Measurements from ENCODE around the gene DYNC2I2.

Gene DYNC2I2

DNA sequence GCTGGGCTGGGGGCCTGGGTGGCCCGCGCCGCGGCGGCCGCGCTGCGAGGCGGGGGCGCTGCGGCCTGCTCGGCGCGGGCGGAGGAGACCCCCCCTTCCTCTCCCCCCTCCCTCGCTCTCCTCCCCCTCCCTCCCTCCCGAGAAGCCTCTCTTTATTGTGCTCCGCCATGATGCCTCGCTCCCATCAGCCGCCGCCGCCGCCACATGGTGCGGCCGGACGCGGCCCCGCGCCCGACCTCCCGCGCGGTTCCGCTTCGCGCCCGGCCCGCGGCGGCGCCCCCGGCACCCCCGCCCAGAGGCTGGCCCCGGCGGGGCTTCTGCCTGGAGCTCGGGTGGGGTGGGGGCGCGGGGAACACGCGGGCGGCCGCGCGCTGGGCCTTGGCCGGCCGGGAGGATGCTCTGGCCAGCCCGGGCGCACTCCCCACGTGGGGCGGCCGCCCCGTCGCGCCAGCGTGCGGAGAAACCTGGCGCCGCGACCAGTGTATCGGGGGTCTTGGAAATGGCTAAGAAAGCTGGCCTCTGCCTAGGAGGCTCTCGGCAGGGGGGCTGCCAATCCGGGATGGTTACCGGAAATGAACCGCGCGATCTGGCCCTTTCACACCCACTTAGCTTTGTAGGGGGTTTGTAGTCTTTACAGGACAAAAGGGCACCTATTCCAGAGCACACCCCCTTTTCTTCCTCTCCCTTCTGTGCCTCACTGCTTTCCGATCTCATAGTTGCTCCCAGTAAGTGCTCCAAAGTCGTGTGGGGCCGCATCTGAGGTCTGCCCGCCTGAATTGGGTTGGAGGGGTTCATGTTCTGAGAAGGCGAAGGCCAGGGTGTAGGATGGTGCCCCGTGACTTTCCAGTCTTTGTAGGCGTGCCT is 33.4 kb upstream of the DYNC2I2 start:
- TF ChIP-seq, protein P1, sequence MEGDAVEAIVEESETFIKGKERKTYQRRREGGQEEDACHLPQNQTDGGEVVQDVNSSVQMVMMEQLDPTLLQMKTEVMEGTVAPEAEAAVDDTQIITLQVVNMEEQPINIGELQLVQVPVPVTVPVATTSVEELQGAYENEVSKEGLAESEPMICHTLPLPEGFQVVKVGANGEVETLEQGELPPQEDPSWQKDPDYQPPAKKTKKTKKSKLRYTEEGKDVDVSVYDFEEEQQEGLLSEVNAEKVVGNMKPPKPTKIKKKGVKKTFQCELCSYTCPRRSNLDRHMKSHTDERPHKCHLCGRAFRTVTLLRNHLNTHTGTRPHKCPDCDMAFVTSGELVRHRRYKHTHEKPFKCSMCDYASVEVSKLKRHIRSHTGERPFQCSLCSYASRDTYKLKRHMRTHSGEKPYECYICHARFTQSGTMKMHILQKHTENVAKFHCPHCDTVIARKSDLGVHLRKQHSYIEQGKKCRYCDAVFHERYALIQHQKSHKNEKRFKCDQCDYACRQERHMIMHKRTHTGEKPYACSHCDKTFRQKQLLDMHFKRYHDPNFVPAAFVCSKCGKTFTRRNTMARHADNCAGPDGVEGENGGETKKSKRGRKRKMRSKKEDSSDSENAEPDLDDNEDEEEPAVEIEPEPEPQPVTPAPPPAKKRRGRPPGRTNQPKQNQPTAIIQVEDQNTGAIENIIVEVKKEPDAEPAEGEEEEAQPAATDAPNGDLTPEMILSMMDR (IDR thresholded peaks at IDR 0.05; ENCODE audit: low read length, missing control alignments) = no peak
- peak; percentile 51 for DNase-seq (ENCODE audit: low read depth)
- H3K4me3 ChIP-seq (replicated peaks; ENCODE audit: low read depth, low read length) = peak overlapping the region; percentile 93

DNA sequence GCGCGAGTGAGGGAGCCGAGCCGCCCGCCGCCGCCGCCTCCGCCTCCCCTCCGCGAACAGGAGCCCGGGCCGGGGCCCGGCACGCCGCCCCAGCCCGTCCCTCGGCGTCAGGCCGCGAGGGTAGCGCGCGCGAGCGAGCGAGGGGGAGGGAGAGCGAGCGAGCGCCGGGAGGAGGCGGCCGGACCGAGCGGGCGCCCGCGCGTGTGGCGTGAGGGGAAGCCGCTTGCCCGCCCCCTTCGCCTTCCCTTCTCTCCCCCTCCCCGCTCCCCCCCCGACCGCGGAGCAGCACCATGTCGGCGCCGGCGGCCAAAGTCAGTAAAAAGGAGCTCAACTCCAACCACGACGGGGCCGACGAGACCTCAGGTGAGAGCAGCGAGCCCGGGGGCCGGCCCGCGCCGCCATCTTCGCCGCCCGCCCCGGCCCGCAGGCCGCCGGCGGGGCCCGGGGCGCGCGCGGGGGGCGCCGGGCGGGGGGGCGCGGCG is 32.7 kb upstream of the DYNC2I2 start:
- peak; percentile 49 for DNase-seq (ENCODE audit: low read depth)
- TF ChIP-seq, protein P1 (IDR thresholded peaks at IDR 0.05; ENCODE audit: low read length, missing control alignments) = no peak
- peak overlapping the region; percentile 93 for H3K4me3 ChIP-seq (replicated peaks; ENCODE audit: low read depth, low read length)

DNA sequence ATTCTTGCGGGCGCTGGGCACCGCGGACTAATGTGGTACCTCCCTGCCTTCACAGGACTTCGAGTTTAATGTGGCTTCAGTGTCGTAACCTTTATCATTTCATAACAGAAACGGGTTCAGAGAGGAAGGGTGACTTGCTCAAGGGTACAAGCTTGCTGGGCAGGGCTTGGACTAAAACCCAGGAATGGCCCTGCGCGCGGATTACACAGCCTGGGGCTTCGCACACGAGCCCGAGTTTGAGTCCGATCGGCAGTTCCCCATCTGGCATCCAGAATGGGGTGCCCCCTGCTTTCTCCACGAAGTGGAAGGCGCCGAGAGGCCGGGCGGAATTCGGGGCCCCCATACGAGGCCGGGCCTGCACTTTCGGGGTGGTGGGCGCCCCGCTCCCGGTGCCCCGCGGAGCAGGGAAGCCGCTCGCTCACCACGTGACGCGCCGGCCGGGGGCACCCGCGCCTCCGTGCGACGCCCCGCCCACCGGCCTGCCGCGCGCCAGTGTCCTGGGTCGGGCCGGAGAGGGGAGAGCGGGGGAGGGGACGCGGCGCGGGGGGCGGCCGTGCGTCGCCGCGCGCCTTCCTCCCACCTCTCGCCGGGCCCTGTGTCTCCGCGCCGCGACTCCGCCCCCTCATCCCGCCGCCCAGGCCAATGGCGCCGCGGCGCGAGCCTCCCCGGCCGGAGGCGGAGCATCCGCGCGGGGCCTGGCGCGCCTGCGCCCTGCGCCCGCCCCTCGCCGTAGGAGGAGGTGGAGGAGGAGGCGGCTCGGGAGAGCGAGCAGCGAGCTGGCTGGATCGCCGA is 32.0 kb upstream of the DYNC2I2 start, which contains the start of gene SET:
TSS of gene SET (plus strand) at position 722 of the 792 bp plus-strand sequence. CDS start 361 bp downstream, outside the sequence.
- TF ChIP-seq, protein P1 (IDR thresholded peaks at IDR 0.05; ENCODE audit: low read length, missing control alignments) = no peak
- H3K4me3 ChIP-seq (replicated peaks; ENCODE audit: low read depth, low read length) = peak within 1 kb of the TSS; percentile 93
- DNase-seq (ENCODE audit: low read depth) = peak; percentile 94

DNA sequence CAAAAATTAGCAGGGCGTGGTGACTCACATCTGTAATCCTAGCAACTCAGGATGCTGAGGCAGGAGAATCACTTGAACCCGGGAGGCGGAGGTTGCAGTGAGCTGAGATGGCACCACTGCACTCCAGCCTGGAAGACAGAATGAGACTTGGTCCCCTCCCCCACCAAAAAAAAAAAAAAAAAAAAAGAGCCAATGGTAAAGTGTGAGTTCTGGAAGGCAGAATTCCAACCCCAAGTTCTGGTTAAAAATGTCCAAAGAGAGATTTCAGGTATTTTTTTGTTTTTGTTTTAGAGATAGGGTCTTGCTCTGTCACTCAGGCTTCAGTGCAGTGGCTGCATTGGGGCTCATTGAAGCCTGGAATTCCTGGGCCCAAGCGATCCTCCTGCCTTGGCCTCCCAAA is 30.8 kb upstream of the DYNC2I2 start:
- TF ChIP-seq, protein P1 (IDR thresholded peaks at IDR 0.05; ENCODE audit: low read length, missing control alignments) = no peak

DNA sequence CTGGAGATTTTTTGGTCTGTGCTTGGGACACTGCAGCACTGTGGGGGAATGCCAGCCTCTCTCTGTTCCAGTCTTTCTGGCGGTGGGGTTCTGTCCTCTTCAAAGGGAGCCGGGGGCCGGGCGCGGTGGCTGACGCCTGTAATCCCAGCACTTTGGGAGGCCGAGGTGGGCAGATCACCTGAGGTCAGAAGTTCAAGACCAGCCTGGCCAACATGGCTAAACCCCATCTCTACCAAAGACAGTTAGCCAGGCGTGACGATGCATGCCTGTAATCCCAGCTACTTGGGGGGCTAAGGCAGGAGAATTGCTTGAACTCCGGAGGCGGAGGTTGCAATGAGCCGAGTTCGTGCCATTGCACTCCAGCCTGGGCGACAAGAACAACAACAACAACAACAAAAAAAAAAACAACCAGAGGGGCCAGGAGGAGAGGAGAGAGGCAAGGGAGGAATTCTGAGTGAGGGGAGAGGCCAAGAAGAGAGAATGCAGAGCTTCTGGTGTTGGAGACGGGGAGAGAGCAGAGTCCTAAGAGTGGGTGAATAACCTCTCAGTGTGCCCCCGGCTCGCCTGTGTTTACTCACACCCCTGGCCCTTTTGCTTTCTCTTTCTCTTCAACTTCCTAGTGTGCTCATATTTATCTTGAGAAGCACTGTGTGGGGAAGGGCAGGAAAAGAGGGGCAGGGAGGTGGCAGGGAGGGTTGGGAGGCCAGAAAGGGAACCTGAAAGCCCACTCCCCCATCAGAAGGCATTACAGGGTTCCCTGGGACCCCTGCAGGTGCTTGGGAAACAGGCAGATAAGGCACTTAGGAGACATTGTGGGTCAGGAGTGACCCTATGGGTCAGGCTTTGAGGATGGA is 29.2 kb upstream of the DYNC2I2 start:
- no peak for DNase-seq (ENCODE audit: low read depth)
- H3K4me3 ChIP-seq (replicated peaks; ENCODE audit: low read depth, low read length) = no peak overlapping the region
- TF ChIP-seq, protein P1 (IDR thresholded peaks at IDR 0.05; ENCODE audit: low read length, missing control alignments) = no peak

More for the DNA sequence above, 30.8 kb upstream of the DYNC2I2 start:
- H3K4me3 ChIP-seq (replicated peaks; ENCODE audit: low read depth, low read length) = no peak overlapping the region
- DNase-seq (ENCODE audit: low read depth) = no peak

Data from fibroblast of pulmonary artery (primary cell).